Peyer's patch (tissue), 4 donors: ENCODE results near the gene NCAPD3. TPM values are rescaled to one million over a fixed set of nuclear protein-coding genes. Genes with fewer than 3 reads are reported as not detected.
"Not testable (repeated sequence)": the region's sequence is repeated elsewhere in the genome, so short reads cannot be mapped to it uniquely, and the experiment has no call there.

Source experiments
- DNase-seq, 3 donors: peaks; one replicate each; pipeline ENCODE4 v3.0.0-alpha.2; 2017 to 2019
- H3K27ac ChIP-seq, 4 donors: fragments of 200-600 bp; sonication (generic); one replicate each; pipeline ENCODE4 v1.5.1; 2016 to 2019
- H3K27me3 ChIP-seq, 2 donors: fragments of 200-600 bp; sonication (generic); one replicate each; pipeline ENCODE4 v1.5.1; 2019
- H3K36me3 ChIP-seq, 3 donors: fragments of 200-600 bp; sonication (generic); one replicate each; pipeline ENCODE4 v1.5.1; 2016 to 2019
- H3K4me1 ChIP-seq, 4 donors: fragments of 200-600 bp; sonication (generic); one replicate each; pipeline ENCODE4 v1.5.1; 2016 to 2019
- H3K4me3 ChIP-seq, 4 donors: fragments of 200-600 bp; sonication (generic); 1 replicate in 3 of 4; 2 replicates in 1 of 4; pipeline ENCODE4 v1.5.1; 2016 to 2019; ENCODE audit warnings: mild to moderate bottlenecking in 1 of 4
- H3K9me3 ChIP-seq, 4 donors: fragments of 200-600 bp; sonication (generic); one replicate each; pipeline ENCODE4 v1.5.1; 2016 to 2019; ENCODE audit warnings: mild to moderate bottlenecking in 1 of 4
- POLR2A ChIP-seq, 2 donors: fragments of 450-650 bp; IDR thresholded peaks; one replicate each; pipeline ENCODE4 v1.5.1; 2017; ENCODE audit warnings: antibody characterized with exemption in 2 of 2, mild to moderate bottlenecking in 2 of 2, moderate library complexity in 2 of 2
- total RNA-seq, 4 donors: library from RNA; depleted of rRNA; stranded (reverse); fragments of >200 nt; gene quantifications; one replicate each; pipeline ENCODE4 v1.1.0, GENCODE V29; 2016
- TF ChIP-seq, protein P1 (sequence below), 6 experiments: fragments of 450-650 bp in 4 of 6; fragments of 200-600 bp in 2 of 6; sonication (generic) in 1 of 6; IDR thresholded peaks; one replicate each; pipeline ENCODE4 v1.5.1; 2017 to 2019; ENCODE audit warnings: antibody characterized with exemption in 6 of 6, mild to moderate bottlenecking in 3 of 6, moderate library complexity in 1 of 6

NCAPD3 gene
- total RNA-seq, 4 donors from 2014 or later = 12.5 to 30.5 (median 13.9) TPM

- no peak overlapping the region for H3K27ac ChIP-seq
- no peaks in the 10 kb centered on the region for H3K4me1 ChIP-seq
- no peak overlapping the region for H3K4me3 ChIP-seq
- no peaks in the 10 kb centered on the region for H3K27me3 ChIP-seq
- H3K36me3 ChIP-seq = no peaks in the 10 kb centered on the region
- DNase-seq = no peak
- TF ChIP-seq, protein P1, sequence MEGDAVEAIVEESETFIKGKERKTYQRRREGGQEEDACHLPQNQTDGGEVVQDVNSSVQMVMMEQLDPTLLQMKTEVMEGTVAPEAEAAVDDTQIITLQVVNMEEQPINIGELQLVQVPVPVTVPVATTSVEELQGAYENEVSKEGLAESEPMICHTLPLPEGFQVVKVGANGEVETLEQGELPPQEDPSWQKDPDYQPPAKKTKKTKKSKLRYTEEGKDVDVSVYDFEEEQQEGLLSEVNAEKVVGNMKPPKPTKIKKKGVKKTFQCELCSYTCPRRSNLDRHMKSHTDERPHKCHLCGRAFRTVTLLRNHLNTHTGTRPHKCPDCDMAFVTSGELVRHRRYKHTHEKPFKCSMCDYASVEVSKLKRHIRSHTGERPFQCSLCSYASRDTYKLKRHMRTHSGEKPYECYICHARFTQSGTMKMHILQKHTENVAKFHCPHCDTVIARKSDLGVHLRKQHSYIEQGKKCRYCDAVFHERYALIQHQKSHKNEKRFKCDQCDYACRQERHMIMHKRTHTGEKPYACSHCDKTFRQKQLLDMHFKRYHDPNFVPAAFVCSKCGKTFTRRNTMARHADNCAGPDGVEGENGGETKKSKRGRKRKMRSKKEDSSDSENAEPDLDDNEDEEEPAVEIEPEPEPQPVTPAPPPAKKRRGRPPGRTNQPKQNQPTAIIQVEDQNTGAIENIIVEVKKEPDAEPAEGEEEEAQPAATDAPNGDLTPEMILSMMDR (IDR thresholded peaks at IDR 0.05) = no peak
- TF ChIP-seq POLR2A (IDR thresholded peaks at IDR 0.05) = no peak
- no peaks in the 10 kb centered on the region for H3K9me3 ChIP-seq
Measured at GRCh38 chr11:134118006-134118405, 105.8 kb downstream of the NCAPD3 start.

DNA sequence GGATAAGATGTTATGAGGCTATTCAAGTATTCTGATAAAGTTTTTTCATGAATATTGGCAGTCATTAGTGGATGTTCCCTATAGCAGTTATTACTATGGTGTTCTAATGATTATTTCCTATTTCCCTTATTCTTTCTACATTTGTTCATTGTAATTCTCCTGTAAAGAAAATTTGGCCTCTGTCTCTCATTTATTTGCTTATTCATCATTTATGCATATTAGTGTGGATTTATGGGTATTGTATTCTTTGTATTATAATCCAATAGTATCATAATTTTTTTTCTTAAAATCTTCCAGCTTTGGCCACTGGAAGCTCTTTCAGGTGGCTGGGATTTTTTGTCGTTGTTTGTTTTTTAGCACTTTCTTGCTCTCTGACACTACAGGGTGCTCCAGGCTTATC, 107.6 kb downstream of the NCAPD3 start:
- no peak for DNase-seq
- no peaks in the 10 kb centered on the region for H3K27me3 ChIP-seq
- H3K36me3 ChIP-seq = no peaks in the 10 kb centered on the region
- no peak overlapping the region for H3K4me3 ChIP-seq
- H3K27ac ChIP-seq = no peak overlapping the region
- H3K4me1 ChIP-seq = no peaks in the 10 kb centered on the region
- no peaks in the 10 kb centered on the region for H3K9me3 ChIP-seq
- TF ChIP-seq, protein P1 (IDR thresholded peaks at IDR 0.05) = no peak
- TF ChIP-seq POLR2A (IDR thresholded peaks at IDR 0.05) = no peak

GRCh38 chr11:134113787-134114186, 110.0 kb downstream of the NCAPD3 start:
- H3K9me3 ChIP-seq, H3K4me3 ChIP-seq, H3K36me3 ChIP-seq, DNase-seq, H3K27me3 ChIP-seq, H3K4me1 ChIP-seq, H3K27ac ChIP-seq: not testable (repeated sequence)

- H3K36me3 ChIP-seq = no peaks in the 10 kb centered on the region
- no peaks in the 10 kb centered on the region for H3K27me3 ChIP-seq
- H3K9me3 ChIP-seq = no peaks in the 10 kb centered on the region
- H3K4me1 ChIP-seq = no peaks in the 10 kb centered on the region
- no peak overlapping the region for H3K27ac ChIP-seq
- no peak for TF ChIP-seq POLR2A (IDR thresholded peaks at IDR 0.05)
- TF ChIP-seq, protein P1 (IDR thresholded peaks at IDR 0.05) = no peak
- H3K4me3 ChIP-seq = no peak overlapping the region
- no peak for DNase-seq
Measured at GRCh38 chr11:134110252-134110815, 113.4 kb downstream of the NCAPD3 start.

Other genes with a start within 250 kb of the NCAPD3 start
- gene JAM3, start 154.9 kb downstream of the NCAPD3 start, total RNA-seq = 10 to 100 TPM in 1 of 4 donors, 1 to 10 TPM in 3; 4.6 to 14.0 (median 8.5) TPM
- 10 to 100 TPM; 33.8 to 74.0 (median 64.0) TPM for gene VPS26B, start 704 bp upstream of the NCAPD3 start, total RNA-seq
- gene THYN1, start 29.4 kb upstream of the NCAPD3 start, total RNA-seq = 10 to 100 TPM; 37.8 to 62.7 (median 52.3) TPM
- 10 to 100 TPM; 30.4 to 44.5 (median 36.9) TPM for gene ACAD8, start 29.6 kb upstream of the NCAPD3 start, total RNA-seq
- gene GLB1L3, start 52.4 kb upstream of the NCAPD3 start, total RNA-seq = not detected
- 10 to 100 TPM in 2 of 4 donors, 1 to 10 TPM in 2; 4.2 to 21.6 (median 12.4) TPM for gene GLB1L2, start 108.0 kb upstream of the NCAPD3 start, total RNA-seq
- 1 to 10 TPM in 1 of 4 donors, under 1 TPM in 2, not detected in 1; 0.35 to 3.3 (median 0.54) TPM for gene B3GAT1, start 188.3 kb upstream of the NCAPD3 start, total RNA-seq